ENCODE data around the gene TRHDE.

- no peak for TF ChIP-seq MAX (IDR thresholded peaks at IDR 0.05; ENCODE audit: low read depth, low read length)
- TF ChIP-seq CTCF (IDR thresholded peaks at IDR 0.05; ENCODE audit: low read depth, low read length) = no peak
Observed at GRCh38 chr12:72485017-72485701, 213.0 kb downstream of the TRHDE start.

Data from NB4 (cell line).